Smooth muscle cell (in vitro differentiated cells): Measurements from ENCODE around the gene SEMA5A. TPM values are rescaled to one million over a fixed set of nuclear protein-coding genes. Genes with fewer than 3 reads are reported as not detected.

Source experiments
- DNase-seq: peaks from one replicate; lab custom pipeline; 2025; ENCODE audit not compliant: unreplicated experiment; lab: John Stamatoyannopoulos, UW
- H2AFZ ChIP-seq: fragments of 200-600 bp; sonication (generic); 2 replicates; pipeline ENCODE4 v1.6.0; 2016; ENCODE audit warnings: antibody characterized with exemption, low read depth, mild to moderate bottlenecking
- H3F3A ChIP-seq: fragments of 200-600 bp; sonication (generic); 2 replicates; pipeline ENCODE4 v1.6.0; 2017; ENCODE audit warnings: antibody characterized with exemption, low read depth
- H3K27ac ChIP-seq: fragments of 200-600 bp; sonication (generic); 2 replicates; pipeline ENCODE4 v1.5.1; 2016; ENCODE audit warnings: low read depth, mild to moderate bottlenecking
- H3K27me3 ChIP-seq: fragments of 200-600 bp; sonication (generic); 2 replicates; pipeline ENCODE4 v1.6.1; 2016; ENCODE audit warnings: low read depth, mild to moderate bottlenecking
- H3K36me3 ChIP-seq: fragments of 200-600 bp; sonication (generic); 2 replicates; pipeline ENCODE4 v1.5.1; 2016; ENCODE audit warnings: low read depth
- H3K4me1 ChIP-seq: fragments of 200-600 bp; sonication (generic); 2 replicates; pipeline ENCODE4 v1.5.1; 2016; ENCODE audit warnings: low read depth
- H3K4me2 ChIP-seq: fragments of 200-600 bp; sonication (generic); 2 replicates; pipeline ENCODE4 v1.6.0; 2016; ENCODE audit warnings: mild to moderate bottlenecking
- H3K4me3 ChIP-seq: fragments of 200-600 bp; sonication (generic); 2 replicates; pipeline ENCODE4 v1.5.1; 2016; ENCODE audit warnings: mild to moderate bottlenecking
- H3K79me2 ChIP-seq: fragments of 200-600 bp; sonication (generic); 2 replicates; pipeline ENCODE4 v1.6.0; 2016; ENCODE audit warnings: low read depth, mild to moderate bottlenecking
- H3K9ac ChIP-seq: fragments of 200-600 bp; sonication (generic); 2 replicates; pipeline ENCODE4 v1.6.0; 2016; ENCODE audit warnings: low read depth
- H3K9me3 ChIP-seq: fragments of 200-600 bp; sonication (generic); replicated peaks from 2 replicates; pipeline ENCODE4 v1.5.1; 2016; ENCODE audit warnings: low read depth
- H4K20me1 ChIP-seq: fragments of 200-600 bp; sonication (generic); 2 replicates; pipeline ENCODE4 v1.6.0; 2016; ENCODE audit warnings: low read depth
- CTCF ChIP-seq: fragments of 200-600 bp; sonication (generic); IDR thresholded peaks from 2 replicates; pipeline ENCODE4 v1.5.1; 2017; ENCODE audit warnings: borderline replicate concordance, mild to moderate bottlenecking, antibody characterized with exemption; ENCODE audit not compliant: insufficient read depth, poor library complexity, severe bottlenecking
- WGBS: methylation state at CpG from one replicate; pipeline ENCODE4 v1.1.7; 2016; ENCODE audit warnings: low lambda C conversion rate; 5-methylcytosine and 5-hydroxymethylcytosine counted together
- polyA plus RNA-seq: library from polyadenylated mRNA; unstranded; fragments of >200 nt; fragmentation: Nextera tagmentation; extraction: Ambion mirVana; gene quantifications from 2 replicates; pipeline ENCODE4 v1.2.1, GENCODE V29; 2016
- total RNA-seq: library from RNA; depleted of rRNA; stranded (reverse); fragments of >200 nt; gene quantifications from 2 replicates; pipeline ENCODE4 v1.2.3, GENCODE V29; 2014

SEMA5A gene
- total and polyA plus RNA-seq, 2 experiments from 2014 or later, result 21.6 to 65.1 TPM

DNA sequence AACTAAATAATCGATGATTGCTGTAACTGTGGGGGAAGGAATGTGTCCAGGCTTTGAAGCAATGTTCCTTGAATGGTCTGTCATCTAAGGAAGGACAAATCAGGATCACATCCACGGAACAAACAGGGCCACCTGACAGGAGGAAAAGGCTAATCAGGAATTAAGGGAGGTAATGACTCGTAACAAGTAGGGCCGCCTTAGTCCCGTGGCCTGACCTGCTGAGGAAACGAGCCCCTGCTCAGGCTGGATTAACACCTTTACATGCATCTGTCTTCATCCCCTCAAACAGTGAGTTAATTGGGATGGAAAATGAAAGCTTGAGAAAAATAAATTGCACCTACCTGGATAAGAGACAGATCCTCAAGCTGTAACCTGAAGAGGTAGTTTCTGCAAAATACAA is 227.8 kb downstream of the SEMA5A start:
- 71% methylated on average over 6 of the region's 6 CpGs for WGBS
- H3K79me2 ChIP-seq, result no peaks in the 10 kb centered on the region
- H3K4me2 ChIP-seq, result no peak overlapping the region
- no peak for DNase-seq
- no peaks in the 10 kb centered on the region for H4K20me1 ChIP-seq
- H3K4me3 ChIP-seq, result no peak overlapping the region
- no peaks in the 10 kb centered on the region for H3K36me3 ChIP-seq
- H2AFZ ChIP-seq, result no peak overlapping the region
- H3K27me3 ChIP-seq, result no peaks in the 10 kb centered on the region
- H3K9me3 ChIP-seq, result no peaks in the 10 kb centered on the region
- H3K9ac ChIP-seq, result no peak overlapping the region
- no peak overlapping the region for H3K27ac ChIP-seq
- no peaks in the 10 kb centered on the region for H3K4me1 ChIP-seq
- no peak for TF ChIP-seq CTCF
- H3F3A ChIP-seq, result no peaks in the 10 kb centered on the region

GRCh38 chr5:9316733-9317132 is 229.1 kb downstream of the SEMA5A start:
- no peaks in the 10 kb centered on the region for H3K4me1 ChIP-seq
- DNase-seq, result no peak
- H3K27ac ChIP-seq, result peak overlapping the region; percentile 50
- no peak overlapping the region for H3K9ac ChIP-seq
- H3K36me3 ChIP-seq, result no peaks in the 10 kb centered on the region
- no peak for TF ChIP-seq CTCF
- H3K79me2 ChIP-seq, result no peaks in the 10 kb centered on the region
- H3F3A ChIP-seq, result no peaks in the 10 kb centered on the region
- no peak overlapping the region for H3K4me2 ChIP-seq
- no peak overlapping the region for H3K4me3 ChIP-seq
- no peaks in the 10 kb centered on the region for H3K27me3 ChIP-seq
- H2AFZ ChIP-seq, result no peak overlapping the region
- no peaks in the 10 kb centered on the region for H3K9me3 ChIP-seq
- H4K20me1 ChIP-seq, result no peaks in the 10 kb centered on the region

DNA sequence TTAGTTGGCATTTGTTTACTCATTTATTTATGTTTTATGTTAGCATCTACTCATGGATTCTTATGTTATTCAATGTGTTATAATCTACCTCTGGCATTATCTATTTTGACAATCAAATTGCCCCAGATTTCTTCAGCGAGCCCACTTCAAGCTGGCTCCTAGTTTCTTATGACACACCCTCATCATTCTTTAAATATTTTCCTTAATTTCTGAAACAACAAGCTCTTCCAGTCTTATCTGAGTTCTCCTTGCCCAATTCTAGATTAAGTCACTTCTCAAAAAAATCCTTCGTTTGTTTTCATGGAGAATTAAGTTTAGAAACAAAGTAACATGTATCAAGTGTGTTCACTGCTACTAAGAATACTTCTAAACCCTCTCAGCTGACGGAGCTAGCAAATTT is 229.8 kb downstream of the SEMA5A start:
- no peaks in the 10 kb centered on the region for H3K36me3 ChIP-seq
- no peaks in the 10 kb centered on the region for H3K27me3 ChIP-seq
- no peaks in the 10 kb centered on the region for H3F3A ChIP-seq
- H3K9me3 ChIP-seq, result no peaks in the 10 kb centered on the region
- TF ChIP-seq CTCF, result no peak
- H3K27ac ChIP-seq, result peak overlapping the region; percentile 50
- no peaks in the 10 kb centered on the region for H3K4me1 ChIP-seq
- no peak overlapping the region for H3K4me3 ChIP-seq
- no peak overlapping the region for H2AFZ ChIP-seq
- WGBS, result 75% methylated on average over 3 of the region's 3 CpGs
- H4K20me1 ChIP-seq, result no peaks in the 10 kb centered on the region
- H3K4me2 ChIP-seq, result no peak overlapping the region
- H3K79me2 ChIP-seq, result no peaks in the 10 kb centered on the region
- H3K9ac ChIP-seq, result no peak overlapping the region
- no peak for DNase-seq

DNA sequence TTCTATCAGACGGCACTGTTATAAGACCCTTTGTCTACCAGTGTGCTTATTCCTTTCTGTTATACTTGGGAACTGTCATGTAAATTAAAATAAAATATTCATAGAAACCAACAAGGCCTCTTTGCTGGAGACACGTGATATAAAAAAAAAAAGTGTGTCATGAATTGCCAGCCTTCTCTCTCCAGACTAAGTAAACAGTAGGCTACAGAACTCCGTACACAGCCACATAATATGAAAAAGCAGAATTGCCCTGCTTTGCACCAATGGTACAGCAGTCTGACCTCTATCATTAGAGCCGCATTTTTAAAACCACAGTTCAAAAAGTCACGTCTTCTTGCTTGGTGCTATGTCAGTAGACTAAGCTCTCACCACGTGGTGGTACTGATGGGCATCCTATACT is 231.3 kb downstream of the SEMA5A start:
- Histone ChIP-seq H2AFZ (no peak overlapping the region), H3K79me2 (no peaks in the 10 kb centered on the region), H4K20me1 (no peaks in the 10 kb centered on the region), H3K4me2 (no peak overlapping the region), H3K4me1 (no peaks in the 10 kb centered on the region), H3K4me3 (no peak overlapping the region), H3K9me3 (no peaks in the 10 kb centered on the region), H3K9ac (no peak overlapping the region), H3K27me3 (no peaks in the 10 kb centered on the region), H3K36me3 (no peaks in the 10 kb centered on the region), H3F3A (no peaks in the 10 kb centered on the region), H3K27ac (no peak overlapping the region)
- TF ChIP-seq CTCF, result no peak
- WGBS, result 94% methylated on average over 6 of the region's 6 CpGs
- DNase-seq, result no peak
